Adrenal gland (tissue), 12 donors: Measurements from ENCODE around the gene DAGLB. TPM values are rescaled to one million over a fixed set of nuclear protein-coding genes. Genes with fewer than 3 reads are reported as not detected.
A peak's percentile ranks its signal among the peaks of the same experiment; 100 is the strongest.
"Not testable (repeated sequence)": the region's sequence is repeated elsewhere in the genome, so short reads cannot be mapped to it uniquely, and the experiment has no call there.

Experiments used
- DNase-seq, 7 donors: peaks; one replicate each; pipeline ENCODE4 v3.0.0-alpha.2; 2019 to 2020
- H3K27ac ChIP-seq, 5 donors: fragments of 200-600 bp; sonication (generic) in 4 of 5; 1 replicate in 3 of 5; 2 replicates in 2 of 5; pipeline versions ENCODE4 v1.5.1 to v1.8.0; 2016 to 2020; ENCODE audit warnings: mild to moderate bottlenecking in 1 of 5
- H3K27me3 ChIP-seq: fragments of 200-600 bp; 2 replicates; pipeline ENCODE4 v1.8.0; 2021
- H3K36me3 ChIP-seq, 2 donors: fragments of 200-600 bp; replicated peaks in 1 of 2; 1 replicate in 1 of 2; 2 replicates in 1 of 2; pipeline versions ENCODE4 v1.5.1 to v1.8.0; 2018 to 2022
- H3K4me1 ChIP-seq, 2 donors: fragments of 200-600 bp; replicated peaks in 1 of 2; 1 replicate in 1 of 2; 2 replicates in 1 of 2; pipeline versions ENCODE4 v1.5.1 to v1.8.0; 2018 to 2021
- H3K4me3 ChIP-seq, 4 donors: fragments of 200-600 bp; sonication (generic) in 3 of 4; one replicate each; pipeline ENCODE4 v1.5.1; 2016 to 2018
- H3K9me3 ChIP-seq, 3 donors: fragments of 200-600 bp; sonication (generic) in 1 of 3; replicated peaks in 1 of 3; 1 replicate in 2 of 3; 2 replicates in 1 of 3; pipeline versions ENCODE4 v1.5.1 to v1.8.0; 2016 to 2021
- POLR2A ChIP-seq, 2 donors: fragments of 450-650 bp; IDR thresholded peaks; one replicate each; pipeline ENCODE4 v1.6.1; 2017; ENCODE audit warnings: antibody characterized with exemption in 2 of 2, mild to moderate bottlenecking in 2 of 2, moderate library complexity in 1 of 2
- WGBS, 4 donors: extraction: QIAGEN DNeasy Blood & Tissue Kit in 2 of 4; methylation state at CpG; one replicate each; pipeline versions ENCODE4 v1.1.5 to v1.1.7; 2013 to 2017; 5-methylcytosine and 5-hydroxymethylcytosine counted together
- intact Hi-C, 2 donors: fragments of 100-400 bp; cut with DNase I; formaldehyde crosslinking; loops; one replicate each; pipeline versions ENCODE4 v1.14.1 to v1.15.0; 2022 to 2023
- polyA plus RNA-seq, 3 donors: library from polyadenylated mRNA; stranded (reverse); fragments of 200-250 nt in 2 of 3; fragments of 350-450 nt in 1 of 3; fragmentation: Illumina TruSeq in 1 of 3; extraction: RNeasy Lipid Tissue Mini Kit (QIAGEN cat#74804) in 1 of 3; gene quantifications; one replicate each; pipeline ENCODE4 v1.2.3, GENCODE V29; 2013 to 2014
- total RNA-seq, 9 donors: library from RNA; depleted of rRNA in 4 of 9; stranded (reverse); fragments of >200 nt in 4 of 9; fragments of 120-200 nt in 1 of 9; fragmentation: NEBNext Ultra II Directional in 1 of 9; extraction: Animal tissue kit (Norgen Biotek cat#: 25700) in 1 of 9; gene quantifications; one replicate each; pipeline versions ENCODE4 v1.1.0 to v1.2.4, GENCODE V29; 2013 to 2023
- TF ChIP-seq, protein P1 (sequence below), 6 experiments: fragments of 450-650 bp in 4 of 6; fragments of 200-600 bp in 2 of 6; sonication (generic) in 1 of 6; IDR thresholded peaks; 1 replicate in 5 of 6; 2 replicates in 1 of 6; pipeline versions ENCODE4 v1.5.1 to v1.8.0; 2016 to 2021; ENCODE audit warnings: antibody characterized with exemption in 6 of 6, mild to moderate bottlenecking in 2 of 6, moderate library complexity in 1 of 6
- donor health status: healthy with polysubstance abuse.
- donor health status: Bipolar disorder and iron deficiency.
- donor health status: DM: yes; HTN: yes; CAD: no.
- donor health status: DM: no; HTN: no; CAD: no.
- donor health status: DM: no; HTN: no; CAD: no.
- donor health status: DM: yes; HTN: yes; CAD: no.

The DAGLB gene
- total and polyA plus RNA-seq, 12 donors: 19.8 to 56.7 (median 36.7) TPM

DNA sequence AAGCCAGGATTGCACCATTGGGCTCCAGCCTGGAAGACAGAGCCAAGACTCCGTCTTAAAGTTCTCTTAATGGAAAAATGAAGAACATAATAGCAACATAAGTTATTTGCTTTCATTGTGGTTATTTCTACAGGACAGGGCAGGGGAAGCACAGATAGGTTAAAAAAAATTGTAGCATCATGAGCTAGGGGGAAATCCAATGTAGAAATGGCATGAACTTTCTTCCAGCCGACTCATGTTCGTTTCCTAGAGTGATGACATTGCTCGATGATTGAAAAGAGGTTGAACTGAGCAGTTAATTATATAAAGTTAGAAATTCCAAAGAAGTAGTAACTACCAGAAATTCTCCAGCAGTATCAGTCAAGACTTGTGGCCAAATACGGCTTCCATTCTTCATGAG is 64.9 kb downstream of the DAGLB start:
- 56 to 61% (median 59%) methylated on average over 5 of the region's 5 CpGs for WGBS, 4 donors
- TF ChIP-seq POLR2A (IDR thresholded peaks at IDR 0.05): no peak
- TF ChIP-seq, protein P1, sequence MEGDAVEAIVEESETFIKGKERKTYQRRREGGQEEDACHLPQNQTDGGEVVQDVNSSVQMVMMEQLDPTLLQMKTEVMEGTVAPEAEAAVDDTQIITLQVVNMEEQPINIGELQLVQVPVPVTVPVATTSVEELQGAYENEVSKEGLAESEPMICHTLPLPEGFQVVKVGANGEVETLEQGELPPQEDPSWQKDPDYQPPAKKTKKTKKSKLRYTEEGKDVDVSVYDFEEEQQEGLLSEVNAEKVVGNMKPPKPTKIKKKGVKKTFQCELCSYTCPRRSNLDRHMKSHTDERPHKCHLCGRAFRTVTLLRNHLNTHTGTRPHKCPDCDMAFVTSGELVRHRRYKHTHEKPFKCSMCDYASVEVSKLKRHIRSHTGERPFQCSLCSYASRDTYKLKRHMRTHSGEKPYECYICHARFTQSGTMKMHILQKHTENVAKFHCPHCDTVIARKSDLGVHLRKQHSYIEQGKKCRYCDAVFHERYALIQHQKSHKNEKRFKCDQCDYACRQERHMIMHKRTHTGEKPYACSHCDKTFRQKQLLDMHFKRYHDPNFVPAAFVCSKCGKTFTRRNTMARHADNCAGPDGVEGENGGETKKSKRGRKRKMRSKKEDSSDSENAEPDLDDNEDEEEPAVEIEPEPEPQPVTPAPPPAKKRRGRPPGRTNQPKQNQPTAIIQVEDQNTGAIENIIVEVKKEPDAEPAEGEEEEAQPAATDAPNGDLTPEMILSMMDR (IDR thresholded peaks at IDR 0.05): no peak
- intact Hi-C loops: no loop called here
- H3K27me3 ChIP-seq: no peaks in the 10 kb centered on the region
- DNase-seq: no peak
- H3K4me3 ChIP-seq: no peak overlapping the region
- peak overlapping the region in 2 of 5 donors; percentile 24 to 66 for H3K27ac ChIP-seq
- peaks cover 0 to 2% of the 10 kb centered on the region in 2 donors for H3K36me3 ChIP-seq
- no peaks in the 10 kb centered on the region for H3K9me3 ChIP-seq
- H3K4me1 ChIP-seq: peaks cover 25 to 86% of the 10 kb centered on the region in 2 donors

DNA sequence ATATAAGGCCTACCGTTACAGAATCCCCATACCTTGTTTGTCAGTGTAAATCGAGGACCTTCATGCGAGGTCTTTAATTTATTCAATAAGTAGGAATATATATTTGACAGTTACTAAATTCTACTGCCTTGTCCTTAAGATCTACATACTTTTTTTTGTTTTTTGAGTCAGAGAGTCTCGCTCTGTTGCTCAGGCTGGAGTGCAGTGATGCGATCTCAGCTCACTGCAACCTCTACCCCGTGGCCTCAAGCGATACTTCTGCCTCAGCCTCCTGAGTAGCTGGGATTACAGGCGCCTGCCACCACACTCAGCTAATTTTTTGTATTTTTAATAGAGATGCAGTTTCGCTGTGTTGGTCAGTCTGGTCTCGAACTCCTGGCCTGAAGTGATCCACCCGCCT is 65.9 kb downstream of the DAGLB start:
- 91 to 92% (median 92%) methylated on average over 11 of the region's 11 CpGs for WGBS, 4 donors
- intact Hi-C loops: not testable (repeated sequence)

DNA sequence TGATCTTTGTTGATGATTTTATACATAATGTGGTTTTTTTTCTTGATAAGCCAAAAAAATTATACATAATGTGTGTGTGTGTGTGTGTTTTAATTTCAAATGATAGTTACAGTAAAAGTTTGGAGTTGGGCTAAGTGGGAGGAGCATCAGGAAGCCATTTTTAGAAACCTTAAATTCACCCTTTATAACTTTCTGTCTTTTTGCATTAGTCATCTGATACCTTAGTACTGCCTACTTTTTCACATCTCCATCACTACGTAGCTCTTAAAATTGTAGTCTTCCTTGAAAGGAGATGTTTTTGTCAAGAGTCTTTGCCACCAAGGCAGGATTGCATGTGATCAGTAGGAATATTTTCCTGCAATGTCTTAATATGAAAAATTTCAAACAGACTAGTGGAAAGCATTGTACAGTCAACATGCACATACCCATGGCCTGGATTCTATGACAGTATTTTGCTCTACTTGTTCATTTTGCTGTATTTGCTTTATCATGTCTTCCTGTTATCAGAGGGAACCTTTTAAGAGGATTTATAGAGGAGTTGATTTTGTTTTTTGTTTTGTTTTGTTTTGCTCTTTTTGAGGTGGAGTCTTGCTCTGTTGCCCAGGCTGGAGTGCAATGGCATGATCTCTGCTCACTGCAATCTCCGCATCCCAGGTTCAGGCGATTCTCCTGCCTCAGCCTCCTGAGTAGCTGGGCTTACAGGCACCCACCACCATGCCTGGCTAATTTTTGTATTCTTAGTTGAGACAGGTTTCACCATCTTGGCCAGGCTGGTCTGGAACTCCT is 67.3 kb downstream of the DAGLB start:
- Histone ChIP-seq H3K4me1 (peaks cover 31 to 95% of the 10 kb centered on the region in 2 donors), H3K36me3 (no peaks in the 10 kb centered on the region), H3K27ac (peak overlapping the region in 1 of 5 donors; percentile 36), H3K27me3 (no peaks in the 10 kb centered on the region), H3K4me3 (no peak overlapping the region), H3K9me3 (no peaks in the 10 kb centered on the region)
- 61 to 82% (median 75%) methylated on average over 3 of the region's 3 CpGs for WGBS, 4 donors
- intact Hi-C loops: no loop called here
- TF ChIP-seq POLR2A (IDR thresholded peaks at IDR 0.05): no peak
- TF ChIP-seq, protein P1 (IDR thresholded peaks at IDR 0.05): no peak
- DNase-seq: no peak

More for the DNA sequence above, 65.9 kb downstream of the DAGLB start:
- H3K4me3 ChIP-seq, DNase-seq, H3K9me3 ChIP-seq, H3K36me3 ChIP-seq, H3K27me3 ChIP-seq: not testable (repeated sequence)
- peak overlapping the region in 1 of 5 donors; percentile 15 for H3K27ac ChIP-seq
- peaks cover 33 to 96% of the 10 kb centered on the region in 2 donors for H3K4me1 ChIP-seq

DNA sequence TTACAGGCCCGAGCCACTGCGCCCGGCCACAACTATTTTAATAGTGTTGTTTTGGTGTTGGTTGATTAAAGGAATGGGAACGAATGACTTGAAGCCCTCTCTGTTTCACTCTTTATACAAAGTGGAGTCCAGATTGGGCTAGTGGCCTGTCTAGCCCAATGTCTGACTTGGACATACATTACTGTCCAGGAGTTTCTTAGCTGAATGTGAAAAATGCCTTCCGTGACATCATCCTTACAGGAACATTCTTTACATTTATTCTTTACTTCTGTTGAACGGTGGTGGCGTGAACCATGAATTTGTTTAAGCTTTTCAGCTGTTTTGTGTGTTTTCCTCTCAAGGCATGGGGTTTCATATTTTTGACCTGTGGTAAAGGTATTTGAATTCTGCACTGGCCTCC is 67.9 kb downstream of the DAGLB start:
- no peaks in the 10 kb centered on the region for H3K9me3 ChIP-seq
- WGBS, 4 donors: 76 to 88% (median 83%) methylated on average over 7 of the region's 7 CpGs
- no peak overlapping the region for H3K4me3 ChIP-seq
- no peak for DNase-seq
- H3K36me3 ChIP-seq: no peaks in the 10 kb centered on the region
- no peaks in the 10 kb centered on the region for H3K27me3 ChIP-seq
- intact Hi-C loops: no loop called here
- no peak for TF ChIP-seq POLR2A (IDR thresholded peaks at IDR 0.05)
- TF ChIP-seq, protein P1 (IDR thresholded peaks at IDR 0.05): no peak
- H3K27ac ChIP-seq: no peak overlapping the region
- H3K4me1 ChIP-seq: peaks cover 25 to 89% of the 10 kb centered on the region in 2 donors

DNA sequence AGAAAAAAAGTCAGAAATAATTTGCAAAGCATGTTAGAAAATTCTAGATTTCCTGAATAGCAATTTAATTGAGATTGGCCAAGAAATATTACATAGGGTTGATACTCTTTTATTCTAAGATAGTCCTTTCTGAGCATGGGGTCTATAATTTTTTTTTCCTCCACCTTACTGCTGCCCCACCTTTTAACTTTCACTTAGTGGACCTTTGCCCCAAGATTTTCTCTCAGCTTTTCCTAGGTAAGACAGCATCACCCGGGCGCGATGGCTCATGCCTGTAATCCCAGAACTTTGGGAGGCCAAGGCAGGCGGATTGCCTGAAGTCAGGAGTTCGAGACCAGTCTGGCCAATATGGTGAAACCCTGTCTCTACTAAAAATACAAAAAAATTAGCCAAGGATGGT is 69.2 kb downstream of the DAGLB start:
- WGBS, 4 donors: 80 to 92% (median 89%) methylated on average over 5 of the region's 5 CpGs
- H3K4me1 ChIP-seq: peaks cover 13 to 76% of the 10 kb centered on the region in 2 donors

More for the DNA sequence above, 69.2 kb downstream of the DAGLB start:
- H3K9me3 ChIP-seq, intact Hi-C loops, H3K27me3 ChIP-seq, H3K36me3 ChIP-seq, H3K4me3 ChIP-seq, DNase-seq: not testable (repeated sequence)
- H3K27ac ChIP-seq: peak overlapping the region in 1 of 5 donors; percentile 20
